Thoracic aorta (tissue), 2 donors: ENCODE measurements around the gene CA9. TPM values are rescaled to one million over a fixed set of nuclear protein-coding genes. Genes with fewer than 3 reads are reported as not detected.

Experiments
- ATAC-seq: fragments of 150-250 bp; one replicate; pipeline ENCODE4 v1.8.0; 2017; ENCODE audit warnings: low read depth; ENCODE audit not compliant: insufficient number of reproducible peaks, low FRiP score
- DNase-seq: peaks from one replicate; pipeline ENCODE4 v3.0.0-alpha.2; 2020; ENCODE audit warnings: low spot score
- H3K27ac ChIP-seq, 2 donors: fragments of 200-600 bp; sonication (generic); 1 replicate in 1 of 2; 2 replicates in 1 of 2; pipeline ENCODE4 v1.5.1; 2016; ENCODE audit warnings: mild to moderate bottlenecking in 2 of 2, moderate library complexity in 2 of 2
- H3K27me3 ChIP-seq: fragments of 200-600 bp; sonication (generic); replicated peaks from 2 replicates; pipeline ENCODE4 v1.6.0; 2016; ENCODE audit warnings: mild to moderate bottlenecking; ENCODE audit not compliant: insufficient read depth
- H3K36me3 ChIP-seq: fragments of 200-600 bp; sonication (generic); one replicate; pipeline ENCODE4 v1.5.1; 2016
- H3K4me1 ChIP-seq, 2 donors: fragments of 200-600 bp; sonication (generic); 1 replicate in 1 of 2; 2 replicates in 1 of 2; pipeline versions ENCODE4 v1.5.1 to v1.6.0; 2016; ENCODE audit warnings: low read depth in 2 of 2, mild to moderate bottlenecking in 1 of 2; ENCODE audit not compliant: control insufficient read depth in 1 of 2
- H3K4me3 ChIP-seq: fragments of 200-600 bp; sonication (generic); 2 replicates; pipeline ENCODE4 v1.5.1; 2016; ENCODE audit warnings: mild to moderate bottlenecking
- H3K9me3 ChIP-seq: fragments of 200-600 bp; sonication (generic); 2 replicates; pipeline ENCODE4 v1.5.1; 2016
- CTCF ChIP-seq: fragments of 200-600 bp; sonication (generic); IDR thresholded peaks from one replicate; pipeline ENCODE4 v1.5.1; 2019; ENCODE audit warnings: antibody characterized with exemption
- total RNA-seq, 2 donors: library from RNA; depleted of rRNA; stranded (reverse); fragments of >200 nt; gene quantifications; one replicate each; pipeline versions ENCODE4 v1.1.0 to v1.2.3, GENCODE V29; 2016

Gene CA9
- total RNA-seq, 2 donors from 2014 or later = 10.7 TPM; not detected in 1

- H3K4me3 ChIP-seq = no peak overlapping the region
- no peaks in the 10 kb centered on the region for H3K9me3 ChIP-seq
- no peak overlapping the region for H3K27ac ChIP-seq
- DNase-seq = no peak
- H3K27me3 ChIP-seq = no peaks in the 10 kb centered on the region
- TF ChIP-seq CTCF = no peak
- ATAC-seq = no peak
- H3K36me3 ChIP-seq = no peaks in the 10 kb centered on the region
- peaks cover 21 to 37% of the 10 kb centered on the region in 2 donors for H3K4me1 ChIP-seq
These were observed 7.7 kb upstream of the CA9 start for GRCh38 chr9:35666045-35666444.

GRCh38 chr9:35666549-35666948 is 7.2 kb upstream of the CA9 start:
- H3K27ac ChIP-seq = no peak overlapping the region
- H3K4me3 ChIP-seq = no peak overlapping the region
- ATAC-seq = no peak
- no peaks in the 10 kb centered on the region for H3K27me3 ChIP-seq
- H3K4me1 ChIP-seq = peaks cover 17 to 32% of the 10 kb centered on the region in 2 donors
- H3K36me3 ChIP-seq = no peaks in the 10 kb centered on the region
- no peak for TF ChIP-seq CTCF
- H3K9me3 ChIP-seq = no peaks in the 10 kb centered on the region
- no peak for DNase-seq

- ATAC-seq (no peak), DNase-seq (no peak)
- H3K9me3 ChIP-seq = no peaks in the 10 kb centered on the region
- no peaks in the 10 kb centered on the region for H3K36me3 ChIP-seq
- no peaks in the 10 kb centered on the region for H3K27me3 ChIP-seq
- H3K27ac ChIP-seq = no peak overlapping the region
- peaks cover 12 to 21% of the 10 kb centered on the region in 2 donors for H3K4me1 ChIP-seq
- TF ChIP-seq CTCF = no peak
- no peak overlapping the region for H3K4me3 ChIP-seq
These were observed 5.8 kb upstream of the CA9 start for GRCh38 chr9:35667939-35668338.

GRCh38 chr9:35669331-35670145 is 4.2 kb upstream of the CA9 start:
- Histone ChIP-seq H3K27ac (no peak overlapping the region), H3K27me3 (no peaks in the 10 kb centered on the region), H3K9me3 (no peaks in the 10 kb centered on the region), H3K4me1 (peaks cover 16 to 24% of the 10 kb centered on the region in 2 donors), H3K4me3 (no peak overlapping the region), H3K36me3 (no peaks in the 10 kb centered on the region)
- no peak for TF ChIP-seq CTCF
- ATAC-seq (no peak), DNase-seq (no peak)

GRCh38 chr9:35674025-35674361 is 265 bp downstream of the CA9 start:
- H3K4me1 ChIP-seq = peaks cover 15 to 40% of the 10 kb centered on the region in 2 donors
- TF ChIP-seq CTCF = no peak
- H3K4me3 ChIP-seq = no peak overlapping the region
- H3K27ac ChIP-seq = peak overlapping the region in 1 of 2 donors; percentile 14
- no peaks in the 10 kb centered on the region for H3K9me3 ChIP-seq
- H3K36me3 ChIP-seq = no peaks in the 10 kb centered on the region
- H3K27me3 ChIP-seq = no peaks in the 10 kb centered on the region
- DNase-seq (no peak), ATAC-seq (no peak)
